Psoas muscle (tissue), 8 donors: ENCODE measurements around the gene PSMA7. TPM values are rescaled to one million over a fixed set of nuclear protein-coding genes. Genes with fewer than 3 reads are reported as not detected.

Experiments used
- ATAC-seq, 4 donors: fragments of 200-7000 bp; cut with Tn5 transposase; one replicate each; pipeline ENCODE4 v1.9.1; 2020; ENCODE audit warnings: moderate library complexity in 3 of 4, mild to moderate bottlenecking in 2 of 4
- DNase-seq, 2 donors: peaks; one replicate each; pipeline ENCODE4 v3.0.0-alpha.2; 2020
- H3K27ac ChIP-seq: fragments of 200-600 bp; one replicate; pipeline ENCODE4 v1.8.0; 2022
- H3K27me3 ChIP-seq, 3 donors: fragments of 200-600 bp in 1 of 3; one replicate each; pipeline versions ENCODE4 v1.6.1 to v1.8.0; 2013 to 2022; ENCODE audit warnings: low read length in 2 of 3, mild to moderate bottlenecking in 2 of 3, moderate library complexity in 1 of 3; ENCODE audit not compliant: insufficient read depth in 3 of 3
- H3K36me3 ChIP-seq, 2 donors: fragments of 200-600 bp in 1 of 2; one replicate each; pipeline versions ENCODE4 v1.6.1 to v1.8.0; 2013 to 2022; ENCODE audit warnings: low read depth in 1 of 2, mild to moderate bottlenecking in 1 of 2, moderate library complexity in 1 of 2; ENCODE audit not compliant: insufficient read depth in 1 of 2
- H3K4me1 ChIP-seq: fragments of 200-600 bp; one replicate; pipeline ENCODE4 v1.8.0; 2022
- H3K4me3 ChIP-seq: fragments of 200-600 bp; one replicate; pipeline ENCODE4 v1.8.0; 2022; ENCODE audit warnings: mild to moderate bottlenecking
- H3K9me3 ChIP-seq: fragments of 200-600 bp; one replicate; pipeline ENCODE4 v1.8.0; 2022
- CTCF ChIP-seq: fragments of 200-600 bp; IDR thresholded peaks from one replicate; pipeline ENCODE4 v1.8.0; 2022; ENCODE audit warnings: antibody characterized with exemption
- WGBS, 3 donors: extraction: QIAGEN DNeasy Blood & Tissue Kit; methylation state at CpG; one replicate each; pipeline versions ENCODE4 v1.1.6 to v1.1.7; 2013; 5-methylcytosine and 5-hydroxymethylcytosine counted together
- intact Hi-C, 2 donors: fragments of 100-400 bp; cut with DNase I; formaldehyde crosslinking; loops; one replicate each; pipeline versions ENCODE4 v1.11.0 to v1.14.2; 2022
- polyA plus RNA-seq, 3 donors: library from polyadenylated mRNA; stranded (reverse); fragments of 200-250 nt; gene quantifications; one replicate each; pipeline ENCODE4 v1.2.3, GENCODE V29; 2013
- total RNA-seq, 4 donors: library from RNA; stranded (reverse); fragmentation: NEBNext Ultra II Directional in 2 of 4; extraction: Animal tissue kit (Norgen Biotek cat#: 25700) in 2 of 4; gene quantifications; one replicate each; pipeline versions ENCODE4 v1.2.1 to v1.2.4, GENCODE V29; 2021 to 2023
- donor health status: healthy with polysubstance abuse.
- donor health status: DM: no; HTN: no; CAD: no; lungs with moderate emphysema.
- donor health status: Bipolar disorder and iron deficiency.
- donor health status: healthy.
- donor health status: DM: yes; HTN: yes; CAD: no.
- donor health status: DM: no; HTN: no; CAD: no.
- donor health status: DM: no; HTN: no; CAD: no.
- donor health status: DM: yes; HTN: yes; CAD: no.

Gene PSMA7
- total and polyA plus RNA-seq, 7 donors = 307 to 1,146 (median 499) TPM

DNA sequence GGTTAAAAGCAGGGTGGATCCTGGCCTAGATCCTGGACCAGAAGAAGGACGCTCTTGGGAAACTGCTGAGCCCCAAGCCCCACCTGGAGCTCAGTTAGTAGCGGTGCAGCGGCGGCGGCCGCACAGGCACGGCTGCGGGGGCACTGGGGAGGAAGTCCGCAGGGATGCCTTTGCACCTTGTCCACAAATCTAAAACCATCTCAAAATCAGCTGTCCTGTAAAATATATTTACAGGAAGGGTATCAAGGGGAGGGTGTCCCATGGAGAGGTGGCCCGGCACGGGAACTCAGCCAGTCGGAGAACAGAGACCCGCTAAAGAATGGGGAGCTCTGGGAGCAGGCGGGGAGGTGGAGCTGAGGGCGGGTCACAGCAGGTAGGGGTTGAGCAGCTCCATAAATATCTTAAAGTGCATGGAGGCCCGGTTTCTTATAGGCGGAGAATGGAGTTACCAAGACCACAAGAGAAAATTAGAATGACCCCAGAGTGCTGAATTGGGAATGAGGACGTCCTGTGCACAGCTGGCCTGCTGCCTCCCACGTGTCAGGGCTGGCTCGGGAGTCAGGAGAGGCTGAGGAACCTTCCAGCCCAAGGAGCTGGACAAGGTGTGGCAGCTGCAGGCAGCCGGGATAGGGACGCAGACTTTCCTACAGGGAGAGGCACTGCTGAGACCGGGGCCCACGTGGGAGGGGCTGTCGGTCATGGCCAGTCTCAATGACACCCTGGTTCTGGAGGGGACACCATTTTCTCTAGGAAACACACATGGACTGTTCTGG, 47.6 kb upstream of the PSMA7 start:
- peak in 1 of 2 donors; percentile 26 for DNase-seq
- intact Hi-C loops = no loop called here

DNA sequence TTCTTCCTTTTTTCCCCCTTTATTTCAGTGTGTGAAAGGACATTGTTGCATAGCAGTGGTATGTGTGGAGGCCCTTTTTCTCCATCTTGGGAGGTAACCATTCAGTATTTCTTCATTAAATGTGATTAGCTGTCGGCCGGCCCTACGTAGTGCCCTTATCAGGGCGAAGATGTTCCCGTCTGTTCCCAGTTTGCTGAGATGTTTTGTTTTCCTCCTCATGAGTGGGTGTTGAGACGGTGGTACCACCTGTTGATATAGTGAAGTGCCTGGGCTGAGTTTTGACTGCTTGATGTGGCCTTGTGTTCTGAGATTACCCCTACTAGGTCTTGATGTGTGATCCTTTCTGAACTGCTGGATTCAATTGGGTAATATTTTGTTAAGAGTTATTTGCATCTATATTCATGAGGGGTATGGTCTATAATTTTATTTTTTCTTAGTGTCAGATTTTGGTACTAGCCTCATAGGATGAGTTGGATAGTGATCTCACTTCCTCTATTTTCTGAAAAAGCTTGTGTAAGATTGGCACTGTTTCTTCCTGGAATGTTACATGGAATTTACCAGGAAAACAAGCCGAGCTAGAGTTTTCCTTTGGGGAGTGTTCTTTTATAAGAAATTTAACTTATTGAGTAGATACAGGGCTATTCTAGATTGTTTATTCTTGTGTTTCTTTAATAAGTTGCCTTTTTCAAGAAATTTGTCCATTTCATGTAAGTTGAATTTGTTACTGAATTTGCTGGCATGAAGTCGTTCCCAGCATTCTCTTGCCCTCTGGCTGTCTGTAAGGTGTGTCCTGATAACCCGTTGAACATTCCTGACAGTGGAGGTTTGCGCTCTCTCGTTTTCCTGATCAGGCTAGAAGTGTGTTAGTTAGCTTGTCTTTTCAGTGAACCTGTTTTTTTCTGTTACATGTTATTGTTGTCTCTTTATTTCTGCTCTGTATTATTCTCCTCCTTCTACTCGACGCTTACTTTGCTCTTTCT, 44.0 kb upstream of the PSMA7 start:
- H3K27me3 ChIP-seq = no peaks in the 10 kb centered on the region
- TF ChIP-seq CTCF = no peak
- ATAC-seq (no peak), DNase-seq (no peak)
- peaks cover 13% of the 10 kb centered on the region for H3K4me1 ChIP-seq
- intact Hi-C loops = loop anchor here (10.0 kb wide), 1 partner anchor 198 kb away; the partner anchor contains the start of gene RPS21 (in 2 of the 2)
- 73 to 79% (median 74%) methylated on average over 13 of the region's 13 CpGs for WGBS, 3 donors
- peaks cover 0 to 27% of the 10 kb centered on the region in 2 donors for H3K36me3 ChIP-seq
- no peak overlapping the region for H3K27ac ChIP-seq
- no peak overlapping the region for H3K4me3 ChIP-seq
- no peaks in the 10 kb centered on the region for H3K9me3 ChIP-seq

More for the DNA sequence above, 47.6 kb upstream of the PSMA7 start:
- H3K9me3 ChIP-seq = no peaks in the 10 kb centered on the region
- no peak for ATAC-seq
- H3K4me3 ChIP-seq = no peak overlapping the region
- no peak for TF ChIP-seq CTCF
- peaks cover 0 to 55% of the 10 kb centered on the region in 2 donors for H3K36me3 ChIP-seq
- WGBS, 3 donors = 78 to 85% (median 81%) methylated on average over 25 of the region's 25 CpGs
- H3K27me3 ChIP-seq = no peaks in the 10 kb centered on the region
- H3K4me1 ChIP-seq = no peaks in the 10 kb centered on the region
- H3K27ac ChIP-seq = no peak overlapping the region

DNA sequence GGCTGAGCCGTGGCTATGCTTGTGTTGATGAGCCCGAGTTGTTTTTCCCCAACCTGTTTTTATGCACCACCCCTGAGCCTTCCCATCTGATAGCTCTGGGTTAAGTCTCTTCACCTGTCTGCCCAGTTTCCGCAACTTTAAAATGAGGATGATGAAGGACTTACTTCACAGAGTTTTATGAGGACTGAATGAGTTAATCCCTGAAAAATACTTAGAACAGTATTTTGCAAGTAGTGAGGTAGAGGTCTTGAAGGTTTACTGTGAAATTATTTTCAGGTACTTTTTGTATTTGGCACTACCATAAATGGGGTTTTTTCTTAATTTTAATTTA, 42.9 kb upstream of the PSMA7 start:
- intact Hi-C loops = loop anchor here (10.0 kb wide), 1 partner anchor 199 kb away; the partner anchor contains the start of gene RPS21 (in 2 of the 2)
- Histone ChIP-seq H3K4me1 (peaks cover 13% of the 10 kb centered on the region), H3K27ac (no peak overlapping the region), H3K36me3 (peaks cover 0 to 26% of the 10 kb centered on the region in 2 donors), H3K4me3 (no peak overlapping the region), H3K9me3 (no peaks in the 10 kb centered on the region), H3K27me3 (no peaks in the 10 kb centered on the region)
- WGBS, 3 donors = 72 to 87% (median 73%) methylated on average over 3 of the region's 3 CpGs
- ATAC-seq (no peak), DNase-seq (no peak)
- no peak for TF ChIP-seq CTCF

GRCh38 chr20:62183426-62184142, 40.4 kb upstream of the PSMA7 start:
- H3K9me3 ChIP-seq = no peaks in the 10 kb centered on the region
- DNase-seq = peak in 1 of 2 donors; percentile 40
- no peak for TF ChIP-seq CTCF
- H3K27ac ChIP-seq = peak overlapping the region; percentile 96
- peaks cover 0 to 25% of the 10 kb centered on the region in 2 donors for H3K36me3 ChIP-seq
- peaks cover 13% of the 10 kb centered on the region for H3K4me1 ChIP-seq
- H3K4me3 ChIP-seq = peak overlapping the region; percentile 95
- ATAC-seq = no peak
- no peaks in the 10 kb centered on the region for H3K27me3 ChIP-seq
- WGBS, 3 donors = 17 to 23% (median 21%) methylated on average over 25 of the region's 25 CpGs
- intact Hi-C loops = loop anchor here (2.0 to 10.0 kb wide), 2 partner anchors 41 to 201 kb away; partner anchors contain the start of genes RPS21 (in 2 of the 2), PSMA7 (in 1 of the 2) and SS18L1 (in 1 of the 2)
